ENCODE data around the gene SPATA22.

- TF ChIP-seq POLR2AphosphoS5 (IDR thresholded peaks at IDR 0.05; ENCODE audit: low read depth, low read length) (no peak), RFX5 (IDR thresholded peaks at IDR 0.05; ENCODE audit: low read depth, low read length) (no peak), RARG (CRISPR knock-in tag; IDR thresholded peaks at IDR 0.05; ENCODE audit: low read depth) (no peak), SETDB1 (CRISPR knock-in tag; IDR thresholded peaks at IDR 0.05; ENCODE audit: borderline replicate concordance) (no peak), PBX3 (CRISPR knock-in tag; IDR thresholded peaks at IDR 0.05; ENCODE audit: borderline replicate concordance) (no peak), SMAD3 (CRISPR knock-in tag; IDR thresholded peaks at IDR 0.05) (no peak), CTCF (CRISPR knock-in tag; IDR thresholded peaks at IDR 0.05) (no peak), ZNF124 (CRISPR knock-in tag; IDR thresholded peaks at IDR 0.05) (no peak), ARNTL (CRISPR knock-in tag; IDR thresholded peaks at IDR 0.05) (no peak), SOX5 (CRISPR knock-in tag; IDR thresholded peaks at IDR 0.05; ENCODE audit: borderline replicate concordance) (no peak), FIP1L1 (IDR thresholded peaks at IDR 0.05; ENCODE audit: borderline replicate concordance, insufficient read depth, low read depth, low read length) (no peak), SIX1 (CRISPR knock-in tag; IDR thresholded peaks at IDR 0.05; ENCODE audit: borderline replicate concordance) (no peak), FOXK2 (IDR thresholded peaks at IDR 0.05) (no peak), ZNF274 (CRISPR knock-in tag; IDR thresholded peaks at IDR 0.05) (no peak)
Observed at GRCh38 chr17:3411070-3411469, 60.5 kb downstream of the SPATA22 start, which contains the start of gene OR3A3.

All from HepG2 (cell line).